ENCODE data around the gene CLDN12. TPM values are rescaled to one million over a fixed set of nuclear protein-coding genes. Genes with fewer than 3 reads are reported as not detected.
A peak's percentile ranks its signal among the peaks of the same experiment; 100 is the strongest.

Gene CLDN12
- total and polyA plus RNA-seq, 3 donors from 2014 or later = 31.8 to 40.5 (median 33.9) TPM

DNA sequence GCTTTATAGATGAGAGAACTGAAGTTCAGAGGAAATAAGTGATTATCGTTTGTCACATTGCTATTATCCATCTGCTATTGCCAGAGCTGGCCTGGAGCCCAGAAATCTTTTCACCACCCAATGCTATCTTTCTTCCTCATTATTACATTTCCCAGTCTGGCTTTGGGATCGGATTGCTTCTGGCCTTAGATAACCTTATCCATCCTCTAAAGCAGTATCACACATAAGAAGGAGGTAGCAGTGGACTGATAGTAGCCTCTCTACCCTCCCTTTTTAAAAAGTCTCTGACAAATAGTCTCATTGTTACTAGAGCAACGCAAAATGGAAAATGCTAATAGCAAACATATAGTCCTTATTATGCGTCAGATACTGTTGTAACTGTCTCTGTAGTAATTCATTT lies 1.3 kb upstream of the CLDN12 start:
- no peaks in the 10 kb centered on the region for H3K36me3 ChIP-seq (ENCODE audit: low read depth, missing control alignments)
- H3K4me1 ChIP-seq = peaks cover 14% of the 10 kb centered on the region
- H3K27me3 ChIP-seq = no peaks in the 10 kb centered on the region
- no peak overlapping the region for H3K4me3 ChIP-seq
- DNase-seq = peak; percentile 59
- WGBS, 2 donors = 21 to 30% methylated on average over 4 of the region's 4 CpGs
- TF ChIP-seq, protein P1, sequence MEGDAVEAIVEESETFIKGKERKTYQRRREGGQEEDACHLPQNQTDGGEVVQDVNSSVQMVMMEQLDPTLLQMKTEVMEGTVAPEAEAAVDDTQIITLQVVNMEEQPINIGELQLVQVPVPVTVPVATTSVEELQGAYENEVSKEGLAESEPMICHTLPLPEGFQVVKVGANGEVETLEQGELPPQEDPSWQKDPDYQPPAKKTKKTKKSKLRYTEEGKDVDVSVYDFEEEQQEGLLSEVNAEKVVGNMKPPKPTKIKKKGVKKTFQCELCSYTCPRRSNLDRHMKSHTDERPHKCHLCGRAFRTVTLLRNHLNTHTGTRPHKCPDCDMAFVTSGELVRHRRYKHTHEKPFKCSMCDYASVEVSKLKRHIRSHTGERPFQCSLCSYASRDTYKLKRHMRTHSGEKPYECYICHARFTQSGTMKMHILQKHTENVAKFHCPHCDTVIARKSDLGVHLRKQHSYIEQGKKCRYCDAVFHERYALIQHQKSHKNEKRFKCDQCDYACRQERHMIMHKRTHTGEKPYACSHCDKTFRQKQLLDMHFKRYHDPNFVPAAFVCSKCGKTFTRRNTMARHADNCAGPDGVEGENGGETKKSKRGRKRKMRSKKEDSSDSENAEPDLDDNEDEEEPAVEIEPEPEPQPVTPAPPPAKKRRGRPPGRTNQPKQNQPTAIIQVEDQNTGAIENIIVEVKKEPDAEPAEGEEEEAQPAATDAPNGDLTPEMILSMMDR (IDR thresholded peaks at IDR 0.05) = no peak
- TF ChIP-seq POLR2A (IDR thresholded peaks at IDR 0.05) = no peak
- no peak overlapping the region for H3K27ac ChIP-seq
- intact Hi-C loops (cut with DNase I; ENCODE audit: low total_unique reads) = no loop called here
- no peaks in the 10 kb centered on the region for H3K9me3 ChIP-seq

DNA sequence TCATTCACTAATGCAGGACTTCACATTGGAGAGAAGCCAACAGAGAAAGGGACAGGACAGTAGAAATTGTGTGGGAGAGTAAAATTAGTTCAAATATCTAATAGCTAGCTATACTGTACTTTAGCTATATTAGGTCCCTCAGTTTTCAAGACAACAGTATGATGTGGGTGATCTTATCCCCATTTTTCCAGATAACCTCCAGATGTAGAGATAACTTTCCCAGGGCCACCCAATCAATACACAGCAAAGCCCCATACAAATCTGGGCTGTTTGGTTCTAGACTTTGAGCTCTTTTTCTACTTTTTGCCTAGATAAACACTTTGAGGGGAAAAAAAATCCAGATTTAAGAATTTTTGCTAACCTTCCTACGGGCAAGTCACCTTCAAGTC lies 482 bp upstream of the CLDN12 start:
- Histone ChIP-seq H3K4me1 (peaks cover 14% of the 10 kb centered on the region), H3K4me3 (peak overlapping the region; percentile 70 to 87), H3K27ac (peak overlapping the region; percentile 94), H3K36me3 (ENCODE audit: low read depth, missing control alignments) (no peaks in the 10 kb centered on the region), H3K27me3 (no peaks in the 10 kb centered on the region), H3K9me3 (no peaks in the 10 kb centered on the region)
- WGBS, 2 donors = 13 to 20% methylated on average over 1 of the region's 1 CpG
- no peak for TF ChIP-seq POLR2A (IDR thresholded peaks at IDR 0.05)
- TF ChIP-seq, protein P1 (IDR thresholded peaks at IDR 0.05) = no peak
- intact Hi-C loops (cut with DNase I; ENCODE audit: low total_unique reads) = no loop called here
- DNase-seq = no peak

DNA sequence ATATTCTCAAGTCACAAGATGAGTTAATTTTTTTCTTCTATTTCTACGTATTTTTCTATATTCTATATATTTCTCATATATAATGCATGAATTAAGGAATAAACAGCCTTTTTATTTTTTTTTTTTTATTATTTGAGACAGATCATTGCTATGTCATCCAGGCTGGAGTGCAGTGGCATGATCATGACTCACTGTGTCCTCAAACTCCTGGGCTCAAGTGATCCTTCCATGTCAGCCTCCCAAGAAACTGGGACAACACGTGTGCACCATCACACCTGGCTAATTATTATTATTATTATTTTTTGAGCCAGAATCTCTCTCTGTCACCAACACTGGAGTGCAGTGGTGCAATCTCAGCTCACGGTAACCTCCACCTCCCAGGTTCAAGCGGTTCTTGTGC lies 1.5 kb downstream of the CLDN12 start:
- Histone ChIP-seq H3K9me3 (no peaks in the 10 kb centered on the region), H3K27ac (peak overlapping the region in 1 of 2 donors; percentile 20), H3K27me3 (no peaks in the 10 kb centered on the region), H3K36me3 (ENCODE audit: low read depth, missing control alignments) (no peaks in the 10 kb centered on the region), H3K4me1 (peaks cover 14% of the 10 kb centered on the region), H3K4me3 (no peak overlapping the region)
- 79 to 85% methylated on average over 4 of the region's 4 CpGs for WGBS, 2 donors
- no peak for DNase-seq
- TF ChIP-seq POLR2A (IDR thresholded peaks at IDR 0.05) = no peak
- TF ChIP-seq, protein P1 (IDR thresholded peaks at IDR 0.05) = no peak
- intact Hi-C loops (cut with DNase I; ENCODE audit: low total_unique reads) = no loop called here

DNA sequence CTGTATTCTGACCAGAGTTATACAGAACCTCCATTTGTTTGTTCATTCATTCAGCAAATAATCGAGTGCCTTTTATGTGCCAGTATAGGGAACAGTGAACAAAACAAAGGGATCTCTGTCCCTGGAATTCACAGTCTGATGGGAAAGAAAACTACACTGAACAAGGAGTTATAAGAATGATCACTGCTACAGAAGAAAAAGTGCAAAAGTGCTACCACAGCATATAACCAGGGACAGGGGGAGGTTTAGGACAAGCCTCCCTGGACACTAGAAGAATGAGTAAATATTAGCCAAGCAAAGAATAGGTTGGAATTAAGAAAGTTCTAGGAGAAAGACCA lies 4.2 kb downstream of the CLDN12 start:
- H3K4me3 ChIP-seq = no peak overlapping the region
- no peak for DNase-seq
- no peaks in the 10 kb centered on the region for H3K36me3 ChIP-seq (ENCODE audit: low read depth, missing control alignments)
- intact Hi-C loops (cut with DNase I; ENCODE audit: low total_unique reads) = no loop called here
- TF ChIP-seq, protein P1 (IDR thresholded peaks at IDR 0.05) = no peak
- TF ChIP-seq POLR2A (IDR thresholded peaks at IDR 0.05) = no peak
- H3K27ac ChIP-seq = no peak overlapping the region
- H3K27me3 ChIP-seq = no peaks in the 10 kb centered on the region
- no peaks in the 10 kb centered on the region for H3K9me3 ChIP-seq
- peaks cover 14% of the 10 kb centered on the region for H3K4me1 ChIP-seq
- 56 to 66% methylated on average over 1 of the region's 1 CpG for WGBS, 2 donors

DNA sequence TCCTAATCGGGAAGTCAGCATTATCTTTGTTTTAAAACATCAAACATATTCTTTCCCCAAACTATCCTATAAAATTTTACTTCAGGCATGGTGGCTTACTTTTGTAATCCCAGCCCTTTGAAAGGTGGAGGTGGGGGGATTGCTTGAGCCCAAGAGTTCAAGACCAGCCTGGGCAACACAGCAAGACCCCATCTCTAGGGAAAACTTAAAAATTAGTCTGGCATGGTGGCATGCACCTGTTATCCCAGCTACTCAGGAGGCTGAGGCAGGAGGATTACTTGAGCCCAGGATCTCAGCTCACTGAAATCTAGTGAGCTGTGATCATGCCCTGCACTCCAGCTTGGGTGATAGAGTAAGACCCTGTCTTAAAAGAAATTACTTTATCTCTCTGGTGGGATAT lies 4.9 kb downstream of the CLDN12 start:
- H3K36me3 ChIP-seq (ENCODE audit: low read depth, missing control alignments) = no peaks in the 10 kb centered on the region

More for the DNA sequence above, 4.9 kb downstream of the CLDN12 start:
- peaks cover 14% of the 10 kb centered on the region for H3K4me1 ChIP-seq
- H3K27me3 ChIP-seq = no peaks in the 10 kb centered on the region
- TF ChIP-seq, protein P1 (IDR thresholded peaks at IDR 0.05) = no peak
- no peak for DNase-seq
- peak overlapping the region in 1 of 2 donors; percentile 16 for H3K27ac ChIP-seq
- H3K9me3 ChIP-seq = no peaks in the 10 kb centered on the region
- 87 to 96% methylated on average over 1 of the region's 1 CpG for WGBS, 2 donors
- intact Hi-C loops (cut with DNase I; ENCODE audit: low total_unique reads) = no loop called here
- no peak overlapping the region for H3K4me3 ChIP-seq
